Keratinocyte (primary cell): ENCODE data around the gene FAM240B. TPM values are rescaled to one million over a fixed set of nuclear protein-coding genes. Genes with fewer than 3 reads are reported as not detected.

Experiments
- DNase-seq: peaks from one replicate; pipeline ENCODE4 v3.0.0-alpha.2; 2011; ENCODE audit warnings: low read depth, missing footprints, low spot score
- FAIRE-seq: peaks from 2 replicates; lab custom pipeline; 2011; peaks lifted over from hg19 to GRCh38; lab: Jason Lieb, UNC
- H2AFZ ChIP-seq: 2 replicates; pipeline ENCODE4 v1.6.0; 2012; ENCODE audit warnings: low read length, control low read depth, inconsistent platforms; ENCODE audit not compliant: control insufficient read depth
- H3K27ac ChIP-seq: 2 replicates; pipeline ENCODE4 v1.5.1; 2011; ENCODE audit warnings: low read length; ENCODE audit not compliant: control insufficient read depth, insufficient read depth
- H3K27me3 ChIP-seq: 3 replicates; pipeline ENCODE4 v1.6.0; 2011; ENCODE audit warnings: low read length; ENCODE audit not compliant: control insufficient read depth, insufficient read depth; ENCODE audit errors: extremely low read depth
- H3K36me3 ChIP-seq, 2 experiments: 2 replicates in 1 of 2; 3 replicates in 1 of 2; pipeline ENCODE4 v1.5.1; 2011; ENCODE audit warnings: low read length in 2 of 2, mild to moderate bottlenecking in 1 of 2; ENCODE audit not compliant: control insufficient read depth in 2 of 2, insufficient read depth in 2 of 2; ENCODE audit errors: extremely low read depth in 1 of 2
- H3K4me1 ChIP-seq: 3 replicates; pipeline ENCODE4 v1.5.1; 2011; ENCODE audit warnings: low read length; ENCODE audit not compliant: control insufficient read depth, insufficient read depth; ENCODE audit errors: extremely low read depth
- H3K4me2 ChIP-seq: 3 replicates; pipeline ENCODE4 v1.6.0; 2011; ENCODE audit warnings: low read depth, low read length; ENCODE audit not compliant: control insufficient read depth, insufficient read depth; ENCODE audit errors: extremely low read depth
- H3K4me3 ChIP-seq, 3 experiments: fragments of 200-600 bp in 1 of 3; sonication (generic) in 1 of 3; 2 replicates in 2 of 3; 3 replicates in 1 of 3; pipeline ENCODE4 v1.5.1; 2011 to 2016; ENCODE audit warnings: low read length in 3 of 3, mild to moderate bottlenecking in 3 of 3, control low read depth in 2 of 3, inconsistent platforms in 1 of 3, low read depth in 1 of 3, mixed read lengths in 1 of 3, mixed run types in 1 of 3, moderate library complexity in 1 of 3; ENCODE audit not compliant: control insufficient read depth in 2 of 3, insufficient read depth in 2 of 3; ENCODE audit errors: extremely low read depth in 1 of 3
- H3K79me2 ChIP-seq: 2 replicates; pipeline ENCODE4 v1.6.0; 2012; ENCODE audit warnings: low read length; ENCODE audit not compliant: control insufficient read depth, insufficient read depth
- H3K9ac ChIP-seq: 3 replicates; pipeline ENCODE4 v1.6.0; 2011; ENCODE audit warnings: low read length; ENCODE audit not compliant: control insufficient read depth, insufficient read depth; ENCODE audit errors: extremely low read depth
- H3K9me1 ChIP-seq: 3 replicates; pipeline ENCODE4 v1.6.0; 2011; ENCODE audit warnings: low read length; ENCODE audit not compliant: control insufficient read depth, insufficient read depth; ENCODE audit errors: extremely low read depth
- H3K9me3 ChIP-seq: 2 replicates; pipeline ENCODE4 v1.5.1; 2012; ENCODE audit warnings: low read depth, low read length; ENCODE audit not compliant: control insufficient read depth
- H4K20me1 ChIP-seq: 3 replicates; pipeline ENCODE4 v1.6.0; 2011; ENCODE audit warnings: low read length; ENCODE audit not compliant: control insufficient read depth, insufficient read depth; ENCODE audit errors: extremely low read depth
- EZH2 ChIP-seq: IDR thresholded peaks from one replicate; pipeline ENCODE4 v1.6.1; 2012; ENCODE audit warnings: inconsistent platforms, mild to moderate bottlenecking, low read length, moderate library complexity
- dilution Hi-C: fragments of 300-500 bp; cut with MboI; formaldehyde crosslinking; loops from one replicate; pipeline ENCODE4 v1.7.0; 2020; ENCODE audit warnings: low sequenced_read_pairs; ENCODE audit not compliant: extremely low pct_ligation_motif_present
- polyA plus RNA-seq, 5 experiments: library from polyadenylated mRNA; depleted of rRNA in 3 of 5; stranded (reverse) in 3 of 5; stranded (forward) in 1 of 5; unstranded in 1 of 5; fragments of >200 nt; gene quantifications; 1 replicate in 1 of 5; 2 replicates in 3 of 5; 3 replicates in 1 of 5; pipeline versions ENCODE4 v1.2.1 to v1.2.3, GENCODE V29; 2011 to 2012; ENCODE audit warnings: missing spikeins in 2 of 5, low read depth in 1 of 5, low replicate concordance in 1 of 5
- TF ChIP-seq, protein P1 (sequence below), 3 experiments: IDR thresholded peaks in 1 of 3; conservative IDR thresholded peaks in 1 of 3; optimal IDR thresholded peaks in 1 of 3; 2 replicates in 2 of 3; 3 replicates in 1 of 3; pipeline versions ENCODE3 to v1.5.1; 2011; ENCODE audit warnings: low read length in 3 of 3, mild to moderate bottlenecking in 3 of 3, moderate library complexity in 2 of 3, control low read depth in 1 of 3, inconsistent platforms in 1 of 3; ENCODE audit not compliant: insufficient read depth in 2 of 3; ENCODE audit errors: extremely low read depth in 1 of 3

The FAM240B gene
- polyA plus RNA-seq, 1 donor (not counting 4 experiments of a cell fraction or from before 2014, with no cell fraction given) = not detected

DNA sequence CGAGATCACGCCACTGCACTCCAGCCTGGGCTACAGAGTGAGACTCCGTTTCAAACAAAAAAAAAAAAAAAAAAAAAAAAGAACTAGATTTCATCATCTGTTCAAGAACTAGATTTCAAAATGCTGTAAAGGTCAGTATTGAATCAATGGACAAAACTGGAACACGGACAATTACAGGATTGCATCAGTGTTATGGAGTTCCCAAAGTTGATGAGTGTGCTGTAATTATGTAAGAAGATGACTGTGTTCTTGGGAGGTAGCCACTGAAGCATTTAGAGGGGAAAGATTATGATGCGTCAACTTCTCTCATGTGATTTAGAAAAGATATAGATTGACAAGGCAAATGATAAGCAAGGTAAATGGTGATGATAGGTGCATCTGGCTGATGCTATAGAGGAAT is 6.5 kb downstream of the FAM240B start:
- peaks cover 2% of the 10 kb centered on the region for H3K27me3 ChIP-seq
- no peaks in the 10 kb centered on the region for H3K4me1 ChIP-seq
- dilution Hi-C loops = no loop called here
- no peak overlapping the region for H3K9ac ChIP-seq
- no peaks in the 10 kb centered on the region for H3K9me1 ChIP-seq
- DNase-seq = peak; percentile 7
- TF ChIP-seq, protein P1, sequence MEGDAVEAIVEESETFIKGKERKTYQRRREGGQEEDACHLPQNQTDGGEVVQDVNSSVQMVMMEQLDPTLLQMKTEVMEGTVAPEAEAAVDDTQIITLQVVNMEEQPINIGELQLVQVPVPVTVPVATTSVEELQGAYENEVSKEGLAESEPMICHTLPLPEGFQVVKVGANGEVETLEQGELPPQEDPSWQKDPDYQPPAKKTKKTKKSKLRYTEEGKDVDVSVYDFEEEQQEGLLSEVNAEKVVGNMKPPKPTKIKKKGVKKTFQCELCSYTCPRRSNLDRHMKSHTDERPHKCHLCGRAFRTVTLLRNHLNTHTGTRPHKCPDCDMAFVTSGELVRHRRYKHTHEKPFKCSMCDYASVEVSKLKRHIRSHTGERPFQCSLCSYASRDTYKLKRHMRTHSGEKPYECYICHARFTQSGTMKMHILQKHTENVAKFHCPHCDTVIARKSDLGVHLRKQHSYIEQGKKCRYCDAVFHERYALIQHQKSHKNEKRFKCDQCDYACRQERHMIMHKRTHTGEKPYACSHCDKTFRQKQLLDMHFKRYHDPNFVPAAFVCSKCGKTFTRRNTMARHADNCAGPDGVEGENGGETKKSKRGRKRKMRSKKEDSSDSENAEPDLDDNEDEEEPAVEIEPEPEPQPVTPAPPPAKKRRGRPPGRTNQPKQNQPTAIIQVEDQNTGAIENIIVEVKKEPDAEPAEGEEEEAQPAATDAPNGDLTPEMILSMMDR (optimal IDR thresholded peaks at IDR 0.05 in 1 of 3, IDR thresholded peaks at IDR 0.05 in 1 of 3, conservative IDR thresholded peaks at IDR 0.05 in 1 of 3; ENCODE audit: extremely low read depth in 1 of 3, insufficient read depth in 2 of 3, low read length in 3 of 3) = no peak
- TF ChIP-seq EZH2 = no peak
- no peaks in the 10 kb centered on the region for H3K79me2 ChIP-seq
- peaks cover 2% of the 10 kb centered on the region for H4K20me1 ChIP-seq
- FAIRE-seq = no peak
- H3K4me2 ChIP-seq = no peak overlapping the region
- H3K4me3 ChIP-seq = no peak overlapping the region
- no peaks in the 10 kb centered on the region for H3K9me3 ChIP-seq
- no peak overlapping the region for H3K27ac ChIP-seq
- H3K36me3 ChIP-seq = no peaks in the 10 kb centered on the region
- H2AFZ ChIP-seq = no peak overlapping the region

DNA sequence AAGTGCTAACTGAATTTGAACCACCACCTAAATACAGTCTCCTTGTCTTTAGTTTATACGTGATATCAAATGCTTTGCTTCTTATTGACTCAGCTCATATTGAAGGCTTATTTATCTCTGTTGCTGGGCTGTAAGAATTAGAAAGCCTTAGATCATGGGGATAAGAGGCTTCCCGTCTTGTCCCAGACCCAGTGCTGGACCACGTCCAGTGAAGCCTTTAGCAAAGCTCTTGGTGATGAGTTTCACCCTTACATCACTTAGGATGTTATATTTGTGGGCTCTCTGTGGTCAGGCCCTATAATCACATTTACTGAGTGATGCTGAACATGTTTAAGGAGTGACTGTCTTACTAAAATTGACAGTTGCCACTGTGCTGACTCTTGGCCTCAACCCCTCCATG is 11.2 kb downstream of the FAM240B start:
- no peak for FAIRE-seq
- dilution Hi-C loops = no loop called here
- H3K4me2 ChIP-seq = no peak overlapping the region
- no peaks in the 10 kb centered on the region for H3K9me3 ChIP-seq
- H3K9me1 ChIP-seq = no peaks in the 10 kb centered on the region
- H3K27me3 ChIP-seq = peaks cover 2% of the 10 kb centered on the region
- DNase-seq = no peak
- no peak overlapping the region for H2AFZ ChIP-seq
- H3K36me3 ChIP-seq = no peaks in the 10 kb centered on the region
- no peaks in the 10 kb centered on the region for H3K4me1 ChIP-seq
- no peak overlapping the region for H3K9ac ChIP-seq
- no peak overlapping the region for H3K4me3 ChIP-seq
- H3K79me2 ChIP-seq = no peaks in the 10 kb centered on the region
- TF ChIP-seq EZH2 = no peak
- peaks cover 2% of the 10 kb centered on the region for H4K20me1 ChIP-seq
- no peak overlapping the region for H3K27ac ChIP-seq
